G401.6 (cell line): ENCODE data around the gene LCN2.
A peak's percentile ranks its signal among the peaks of the same experiment; 100 is the strongest.

Experiments
- FAIRE-seq: peaks from 2 replicates; lab custom pipeline; 2012; peaks lifted over from hg19 to GRCh38; lab: Jason Lieb, UNC

LCN2 gene

DNA sequence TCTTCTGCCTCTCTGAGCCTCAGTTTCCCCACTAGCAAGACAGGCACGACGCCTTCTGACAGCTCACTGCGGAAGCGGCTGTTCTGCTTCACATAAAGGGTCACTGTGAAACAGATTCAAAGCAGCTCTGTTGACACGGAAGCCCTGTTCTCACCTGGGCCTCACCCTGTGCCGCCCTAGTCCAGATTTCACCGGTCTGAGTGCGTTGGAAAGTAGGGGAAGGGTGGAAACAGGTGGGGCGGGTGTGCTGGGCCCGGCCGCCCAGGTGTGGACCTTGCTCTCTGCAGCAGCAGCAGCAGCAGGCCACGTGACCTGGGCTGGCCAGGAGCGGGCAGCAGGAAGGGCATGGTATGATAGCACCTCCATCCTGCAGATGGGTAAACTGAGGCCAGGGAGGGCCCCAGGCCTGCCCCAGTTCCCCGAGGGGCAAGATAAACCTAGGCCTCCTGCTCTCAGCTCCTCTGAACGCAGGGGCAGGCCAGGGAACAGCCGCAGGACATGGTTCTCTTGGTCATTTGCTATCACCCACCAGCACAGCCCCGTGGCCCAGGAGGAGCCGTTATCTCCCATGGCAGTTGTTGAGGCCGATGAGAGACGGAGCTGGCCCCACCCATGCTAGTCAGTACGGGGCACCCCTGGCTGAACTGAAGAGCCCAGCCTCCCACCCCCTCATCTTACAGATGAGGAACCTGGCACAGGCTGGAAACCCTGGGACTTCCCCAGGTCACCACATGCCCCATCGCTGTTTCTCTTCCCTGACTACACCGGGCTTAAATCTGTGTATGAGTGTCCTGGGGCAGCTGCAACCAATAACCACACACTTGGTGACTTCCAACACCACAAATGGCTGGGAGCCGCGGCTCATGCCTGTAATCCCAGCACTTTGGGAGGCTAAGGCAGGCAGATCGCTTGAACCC, 33.8 kb upstream of the LCN2 start:
- no peak for FAIRE-seq

DNA sequence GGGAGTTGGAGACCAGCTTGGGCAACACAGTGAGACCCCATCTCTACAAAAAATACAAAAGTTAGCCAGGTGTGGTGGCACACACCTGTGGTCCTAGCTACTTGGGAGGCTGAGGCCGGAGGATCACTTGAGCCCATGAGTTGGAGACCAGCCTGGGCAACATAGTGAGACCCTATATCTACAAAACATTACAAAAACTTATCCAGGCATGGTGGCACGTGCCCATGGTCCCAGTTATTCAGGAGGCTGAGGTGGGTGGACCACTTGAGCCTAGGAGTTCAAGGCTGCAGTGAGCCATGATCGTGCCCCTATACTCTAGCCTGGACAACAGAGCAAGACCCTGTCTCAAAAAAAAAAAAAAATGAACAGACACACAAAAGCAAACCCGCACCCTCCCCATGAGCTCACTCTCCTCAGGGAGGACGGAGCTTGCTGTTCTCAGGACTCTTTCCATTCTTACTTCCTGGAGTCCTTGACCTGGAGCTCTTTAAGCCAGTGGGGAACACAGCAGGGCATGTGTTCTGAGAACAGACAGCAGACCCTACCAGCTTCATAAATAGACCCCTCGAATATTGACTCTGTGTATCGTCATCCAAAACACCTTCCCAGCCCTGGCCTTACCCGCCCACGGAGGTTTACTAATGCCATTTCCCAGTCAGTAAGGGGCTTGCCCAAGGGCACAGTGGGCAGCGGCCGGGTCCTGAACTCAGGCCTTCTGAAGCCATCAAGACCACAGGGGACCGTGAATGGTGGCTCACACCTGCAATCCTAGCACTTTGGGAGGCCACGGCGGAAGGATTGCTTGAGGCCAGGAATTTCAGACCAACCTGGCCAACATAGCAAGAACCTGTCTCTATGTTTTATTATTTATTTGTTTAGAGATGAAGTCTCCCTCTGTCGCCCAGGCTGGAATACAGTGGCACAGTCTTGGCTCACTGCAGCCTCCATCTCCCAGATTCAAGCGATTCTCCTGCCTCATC, 32.9 kb upstream of the LCN2 start:
- no peak for FAIRE-seq

DNA sequence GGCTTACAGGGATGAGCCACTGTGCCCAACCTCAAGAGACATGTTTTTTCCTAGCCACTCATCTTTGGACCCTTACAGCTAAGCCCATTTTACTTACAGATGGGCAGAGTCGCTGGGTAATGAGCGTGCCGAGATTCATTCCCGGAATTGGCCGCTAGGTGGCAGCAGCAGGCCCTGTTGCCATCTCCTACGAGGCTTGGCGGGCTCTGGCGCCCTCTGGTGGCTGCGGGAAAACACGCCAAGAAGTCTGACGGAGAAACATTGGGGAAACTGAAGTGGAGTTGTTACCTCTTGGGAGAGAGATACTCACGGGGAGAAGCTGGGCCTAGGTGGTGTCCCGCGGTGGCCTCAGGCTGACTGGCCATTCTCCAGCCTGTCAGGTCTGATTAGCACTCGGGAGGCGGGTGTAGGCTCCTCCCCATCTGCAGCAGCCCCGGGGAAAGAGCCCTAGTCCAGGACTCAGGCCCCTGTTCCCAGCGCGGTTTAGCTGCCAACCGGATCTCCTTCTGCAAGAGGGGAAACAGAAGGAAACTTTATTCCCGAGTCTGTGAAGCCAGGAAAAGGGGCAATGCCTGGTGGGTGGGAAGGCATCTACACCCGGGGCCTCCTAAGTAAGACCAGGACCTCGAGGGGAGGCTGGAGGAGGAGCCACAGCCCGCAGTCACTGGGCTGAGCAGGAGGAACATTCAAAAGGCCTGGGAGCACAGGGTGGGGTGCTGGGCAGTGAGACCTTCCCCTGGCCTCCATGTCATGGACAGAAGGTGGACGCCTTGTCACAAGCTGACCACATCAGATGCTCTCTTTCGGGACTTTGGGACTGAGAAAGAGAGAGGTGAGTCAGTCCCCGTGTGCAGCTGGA, 31.4 kb upstream of the LCN2 start:
- FAIRE-seq: peak; percentile 96

DNA sequence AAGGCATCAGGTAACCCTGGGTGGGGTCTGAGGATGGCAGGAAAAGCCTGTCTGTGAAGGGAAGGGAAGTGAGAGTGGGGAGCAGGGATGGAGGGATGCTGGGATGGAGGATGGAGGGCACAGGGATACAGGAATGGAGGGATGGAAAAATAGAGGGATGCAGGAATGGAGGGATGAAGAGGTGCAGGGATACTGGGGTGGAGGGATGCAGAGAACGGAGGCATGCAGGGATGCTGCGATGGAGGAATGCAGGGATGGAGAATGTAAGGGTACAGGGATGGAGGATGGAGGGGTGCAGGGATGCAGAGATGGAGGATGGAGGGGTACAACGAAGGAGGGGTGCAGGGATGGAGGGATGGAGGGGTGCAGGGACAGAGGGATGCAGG, 30.8 kb upstream of the LCN2 start:
- FAIRE-seq: no peak

DNA sequence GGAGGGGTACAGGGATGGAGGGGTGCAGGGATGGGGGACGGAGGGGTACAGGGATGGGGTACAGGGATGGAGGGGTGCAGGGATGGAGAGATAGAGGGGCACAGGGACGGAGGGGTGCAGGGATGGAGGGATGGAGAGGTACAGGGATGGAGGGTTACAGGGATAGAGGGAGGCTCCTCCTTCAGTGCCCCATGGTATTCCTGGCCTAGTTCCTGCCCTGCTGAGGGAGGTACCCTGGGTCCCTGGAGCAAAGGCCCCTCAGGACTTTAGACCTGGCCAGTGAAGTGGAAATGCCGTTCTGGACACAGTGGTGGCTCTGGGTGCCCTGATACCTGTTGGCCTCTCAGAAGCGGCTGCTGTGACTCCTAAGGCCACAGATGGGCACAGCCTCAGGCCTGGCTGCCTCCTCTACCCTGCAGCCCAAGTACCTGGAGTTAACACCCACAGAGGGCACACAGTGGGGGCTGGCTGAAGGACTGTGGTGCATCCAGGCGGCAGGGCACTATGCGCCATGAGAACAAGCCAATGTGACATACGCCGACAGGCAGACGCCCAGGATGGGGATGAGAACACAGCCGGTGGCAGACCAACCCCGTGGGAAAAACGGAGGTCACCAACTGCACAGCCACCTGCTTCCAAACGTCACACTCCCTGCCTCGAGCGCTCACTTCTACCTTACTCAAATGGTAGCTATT, 30.1 kb upstream of the LCN2 start:
- no peak for FAIRE-seq

DNA sequence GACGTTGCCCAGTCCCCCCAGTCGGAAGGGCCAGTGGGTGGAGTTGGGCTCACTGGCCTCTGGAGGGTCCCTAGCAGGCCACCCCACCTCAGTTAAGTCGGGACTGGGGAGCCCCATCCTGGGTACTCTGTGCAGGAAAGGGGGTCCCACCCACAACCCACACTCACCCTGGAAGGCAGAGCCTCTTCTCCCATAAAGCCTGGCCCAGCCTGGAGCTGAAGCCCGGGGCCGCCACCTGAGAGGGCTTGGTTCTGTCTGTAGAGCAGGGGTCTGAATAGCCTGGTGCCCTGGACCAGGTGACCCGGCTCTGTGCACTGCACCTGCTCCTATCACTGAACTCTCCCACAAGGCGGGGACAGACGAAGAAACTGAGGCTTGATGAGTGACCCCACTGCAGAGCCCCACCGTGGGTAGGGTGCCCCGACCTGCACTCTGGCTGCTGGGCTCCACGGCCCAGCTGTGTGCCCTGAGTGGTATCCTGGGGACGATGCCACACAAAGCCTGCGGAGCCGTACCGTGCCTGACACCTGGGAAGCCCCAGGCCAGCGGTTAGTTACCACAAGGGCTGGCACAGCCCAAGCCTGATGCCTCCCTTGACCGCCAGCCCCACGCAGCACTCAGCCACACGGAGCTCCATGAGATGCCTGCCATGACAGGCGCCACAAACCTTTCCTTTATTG, 29.1 kb upstream of the LCN2 start:
- no peak for FAIRE-seq

DNA sequence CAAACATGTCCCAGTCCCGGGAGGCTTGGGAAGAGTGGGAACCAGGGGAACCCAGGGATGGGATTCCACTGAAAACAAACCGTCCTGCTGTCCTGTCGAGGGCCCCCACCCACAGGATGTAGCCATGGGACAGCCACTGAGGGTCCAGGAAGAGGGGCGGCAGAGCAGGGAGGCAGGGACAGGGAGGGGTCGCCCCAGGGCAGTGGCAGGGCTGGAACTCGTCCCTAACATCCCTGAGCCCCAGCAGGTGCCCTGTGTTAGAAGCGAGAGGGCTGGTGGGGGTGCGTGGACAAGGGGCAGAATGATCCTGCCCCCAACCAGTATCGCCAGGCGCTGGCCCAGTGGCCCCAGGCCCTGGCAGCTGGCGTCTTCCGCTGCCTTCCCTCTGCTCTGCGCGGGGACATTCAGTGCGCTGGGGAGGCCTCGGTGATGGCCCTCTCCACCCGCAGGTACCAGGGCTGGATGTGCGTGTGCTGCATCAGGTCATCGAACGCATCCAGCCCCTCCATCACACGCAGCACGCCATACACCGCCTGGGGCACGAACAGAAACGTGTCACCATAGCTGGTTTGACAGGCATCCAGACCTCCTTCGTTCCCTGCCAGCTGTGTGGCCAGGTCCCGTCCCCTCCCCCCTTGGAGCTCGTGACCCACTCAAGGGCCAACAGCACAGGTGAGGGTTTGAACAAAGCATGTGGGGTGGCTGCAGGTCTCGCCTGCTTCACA, 28.4 kb upstream of the LCN2 start:
- FAIRE-seq: no peak

DNA sequence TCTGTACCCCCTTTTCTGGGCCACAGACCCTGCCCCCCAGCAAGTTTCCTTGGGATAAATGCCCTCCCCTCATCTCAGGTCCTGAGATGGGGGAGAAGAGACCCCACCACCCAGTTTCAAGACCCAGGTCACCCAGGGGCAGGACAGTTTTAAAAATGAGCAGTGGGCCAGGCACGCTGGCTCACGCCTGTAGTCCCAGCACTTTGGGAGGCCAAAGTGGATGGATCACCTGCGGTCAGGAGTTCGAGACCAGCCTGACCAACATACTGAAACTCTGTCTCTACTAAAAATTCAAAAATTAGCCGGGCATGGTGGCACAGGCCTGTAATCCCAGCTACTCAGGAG, 27.8 kb upstream of the LCN2 start:
- FAIRE-seq: no peak

DNA sequence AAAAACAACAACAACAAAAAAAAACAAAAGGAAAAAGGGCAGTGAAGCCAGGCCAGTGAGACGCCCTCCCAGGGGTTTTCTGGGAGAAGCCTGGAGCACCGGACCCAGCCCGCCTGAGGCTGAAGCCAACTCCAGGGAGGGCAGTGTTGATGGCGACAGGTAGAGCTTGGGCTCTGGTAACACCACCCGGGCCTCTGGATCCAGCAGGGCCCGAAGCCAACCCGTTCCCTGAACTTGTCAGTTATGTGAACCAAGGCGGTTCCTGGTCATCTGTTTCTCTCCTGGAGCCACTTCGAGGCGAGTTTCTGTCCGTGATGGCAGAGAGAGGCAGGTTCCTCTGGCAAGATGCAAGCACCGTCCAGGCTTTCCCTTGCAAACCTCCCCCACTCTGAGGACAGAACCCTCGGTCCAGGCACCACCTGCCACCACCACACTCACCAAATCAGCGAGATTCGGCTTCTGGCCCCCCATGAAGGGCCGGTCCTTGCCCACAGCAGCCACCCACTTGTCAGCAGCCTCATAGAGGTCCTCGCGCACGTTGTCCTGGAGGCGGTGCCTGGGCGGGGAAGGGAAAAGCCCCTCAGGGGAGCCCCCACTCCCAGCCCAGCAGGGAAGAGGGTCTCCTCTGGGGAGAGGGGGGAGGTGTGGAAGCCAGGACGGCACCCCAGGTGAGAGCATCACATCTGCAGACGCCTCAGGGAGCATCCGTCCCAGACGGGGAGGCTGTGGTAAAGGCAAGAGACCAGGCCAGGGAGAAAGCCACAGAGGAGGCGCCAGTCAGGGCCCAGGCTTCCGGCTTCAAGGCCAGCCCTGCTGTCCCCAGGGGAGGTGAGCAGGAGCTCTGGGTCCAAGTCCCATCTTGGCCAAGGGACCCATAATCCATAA, 27.1 kb upstream of the LCN2 start:
- FAIRE-seq: no peak

DNA sequence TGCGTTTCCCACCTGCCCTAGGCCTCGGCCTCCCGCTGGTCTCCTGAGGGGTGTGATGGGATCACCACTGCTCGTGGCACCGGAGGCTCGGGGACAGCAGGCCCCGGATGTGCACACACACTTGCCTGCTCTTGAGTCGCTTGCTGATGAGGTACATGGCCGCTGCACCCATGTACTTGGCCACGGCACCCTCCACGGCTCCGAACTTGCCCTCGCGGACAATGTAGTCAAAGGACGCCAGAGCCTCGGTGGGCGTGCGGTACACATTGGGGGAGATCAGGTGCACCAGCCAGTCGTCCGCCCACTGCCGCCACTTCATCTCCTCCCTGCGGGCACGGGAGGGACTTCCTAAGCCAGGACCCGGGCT, 26.5 kb upstream of the LCN2 start:
- FAIRE-seq: no peak

DNA sequence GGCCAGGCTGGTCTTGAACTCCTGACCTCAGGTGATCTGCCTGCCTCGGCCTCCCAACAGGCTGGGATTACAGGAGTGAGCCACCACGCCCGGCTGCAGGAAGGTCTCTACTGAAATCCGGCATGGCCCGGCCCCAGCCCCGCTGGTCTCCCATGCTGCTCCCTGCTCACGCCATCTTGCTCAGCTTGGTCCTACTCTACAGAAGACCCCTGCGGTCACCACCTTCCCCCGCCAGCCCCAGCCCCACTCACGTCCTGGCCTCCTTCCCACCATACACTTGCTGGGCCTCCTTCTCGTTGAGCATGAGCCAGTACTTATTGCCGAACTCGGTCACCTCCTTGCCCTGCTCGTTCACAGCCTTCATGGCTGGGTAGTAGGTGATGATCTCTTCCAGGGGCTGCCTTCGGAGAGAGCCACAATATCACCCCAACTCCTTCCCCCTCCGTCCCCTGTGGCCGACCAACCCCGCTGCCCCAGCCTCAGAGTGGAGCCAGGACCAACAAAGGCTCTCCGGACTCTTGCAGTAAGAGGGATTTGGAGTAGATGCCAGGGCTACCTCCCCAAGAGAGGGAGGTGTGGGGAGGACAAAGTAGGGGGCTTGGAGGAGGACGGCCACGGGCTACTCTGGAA, 25.7 kb upstream of the LCN2 start:
- FAIRE-seq: no peak

DNA sequence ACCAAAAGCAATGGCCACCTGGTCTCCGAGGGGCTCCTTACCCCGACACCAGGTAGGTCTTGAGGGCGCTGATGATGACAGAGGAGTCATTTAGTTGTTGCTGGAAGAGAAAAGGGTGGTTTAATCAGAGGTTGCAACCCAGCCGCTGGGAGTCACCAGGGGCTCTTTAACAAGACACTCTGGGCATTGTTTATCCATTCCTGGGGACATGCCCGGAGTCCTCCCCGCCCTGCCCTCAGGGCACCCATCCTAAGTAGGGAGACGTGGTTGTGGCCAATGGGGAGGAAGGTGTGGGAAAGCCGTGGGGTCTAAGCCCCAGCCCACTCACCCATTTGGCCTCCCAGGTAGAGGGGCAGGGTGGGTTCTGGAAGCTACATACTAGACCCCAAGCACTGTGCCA, 24.8 kb upstream of the LCN2 start:
- FAIRE-seq: no peak

DNA sequence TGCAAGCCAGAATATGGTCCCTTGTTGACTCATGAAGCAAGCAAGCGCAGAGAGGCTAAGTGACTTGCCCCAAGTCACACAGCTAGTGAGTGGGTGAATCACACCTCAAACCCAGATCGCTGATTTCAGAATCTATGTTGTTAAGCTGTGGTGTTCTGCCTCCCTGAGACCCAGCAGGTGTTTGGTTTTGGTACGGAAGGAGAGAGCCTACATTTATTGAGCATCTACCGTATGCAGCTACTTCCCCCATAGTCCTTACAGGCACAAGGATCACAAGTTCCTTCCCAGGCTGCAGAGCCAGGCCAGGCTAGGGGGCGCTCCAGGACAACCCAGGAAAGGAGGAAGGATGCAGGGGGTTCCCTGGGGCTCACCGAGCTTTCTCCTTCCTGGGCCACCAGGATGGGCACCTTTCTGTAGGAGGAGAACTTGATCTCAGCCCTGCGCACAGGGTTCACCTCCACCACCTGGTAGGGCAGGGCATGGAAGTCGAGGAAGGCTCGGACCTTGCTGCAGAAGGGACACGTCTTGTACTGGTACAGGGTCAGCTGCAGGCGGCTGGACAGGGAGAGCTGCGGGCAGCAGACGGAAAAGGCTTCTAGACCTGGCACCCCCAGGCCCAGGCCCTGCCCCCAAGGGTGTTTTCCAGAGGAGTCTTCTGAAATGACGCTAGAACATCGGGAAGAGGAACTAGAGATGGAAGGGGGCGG, 24.2 kb upstream of the LCN2 start:
- FAIRE-seq: no peak

DNA sequence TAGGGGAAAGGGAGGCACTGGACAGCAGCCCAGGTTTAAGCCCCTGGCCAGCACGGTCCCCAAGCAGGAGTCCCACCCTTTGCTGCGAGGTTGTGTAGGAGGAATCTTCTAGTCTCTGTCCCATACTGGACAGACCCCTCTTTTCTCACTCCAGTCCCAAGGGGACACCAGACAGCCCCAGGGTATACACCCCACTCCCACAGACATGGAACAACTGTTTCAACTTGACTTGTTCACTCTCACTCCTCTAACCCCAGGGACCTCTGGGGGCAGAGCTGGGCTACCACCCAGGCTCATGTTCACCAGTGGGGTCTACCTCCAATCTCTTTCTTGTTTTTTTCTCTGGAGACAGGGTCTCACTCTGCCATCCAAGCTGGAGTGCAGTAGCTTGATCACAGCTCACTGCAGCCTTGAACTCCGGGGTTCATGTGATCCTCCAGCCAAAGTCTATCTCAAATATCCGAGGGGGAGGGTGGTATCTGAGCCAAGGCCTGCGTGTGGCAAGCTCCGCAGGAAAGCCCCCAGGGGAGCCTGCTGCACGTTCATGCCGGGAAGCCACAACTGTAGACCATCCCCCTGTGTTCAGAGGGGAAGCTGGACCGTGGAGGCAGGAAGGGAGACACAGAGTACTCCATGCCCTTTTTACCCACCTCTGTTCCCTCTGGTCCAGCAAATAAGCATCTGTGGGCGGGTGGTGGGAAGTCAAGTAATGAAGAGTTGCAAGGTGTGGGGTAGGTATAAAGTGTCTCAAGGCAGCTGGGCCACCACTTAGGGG, 23.5 kb upstream of the LCN2 start:
- no peak for FAIRE-seq

DNA sequence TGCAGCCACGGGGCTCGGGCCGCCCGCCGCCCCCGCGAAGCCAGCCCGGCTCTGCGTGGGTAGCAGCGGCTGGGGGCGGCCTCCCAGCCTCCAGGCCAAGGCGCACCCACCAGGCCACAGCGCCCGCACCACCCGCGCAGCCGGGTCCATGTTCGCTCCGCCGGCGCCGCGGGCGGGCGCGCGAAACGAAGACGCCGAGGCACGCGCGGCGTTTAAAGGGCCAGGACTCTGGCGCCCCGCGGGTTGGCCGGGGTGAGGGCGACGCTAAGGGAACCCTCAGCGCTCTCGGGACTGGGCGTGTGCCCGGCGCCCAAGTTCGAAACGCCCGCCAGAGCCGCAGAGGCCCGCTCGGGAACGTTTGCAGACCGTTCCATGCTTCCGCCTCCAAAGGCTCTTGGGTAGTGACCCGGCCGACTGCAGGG, 21.7 kb upstream of the LCN2 start, which contains the start of gene PTGES2:
Gene PTGES2 (minus strand): TSS at position 162 of the 422 bp plus-strand sequence. CDS start 12 bp downstream, at position 150.
- FAIRE-seq: no peak

DNA sequence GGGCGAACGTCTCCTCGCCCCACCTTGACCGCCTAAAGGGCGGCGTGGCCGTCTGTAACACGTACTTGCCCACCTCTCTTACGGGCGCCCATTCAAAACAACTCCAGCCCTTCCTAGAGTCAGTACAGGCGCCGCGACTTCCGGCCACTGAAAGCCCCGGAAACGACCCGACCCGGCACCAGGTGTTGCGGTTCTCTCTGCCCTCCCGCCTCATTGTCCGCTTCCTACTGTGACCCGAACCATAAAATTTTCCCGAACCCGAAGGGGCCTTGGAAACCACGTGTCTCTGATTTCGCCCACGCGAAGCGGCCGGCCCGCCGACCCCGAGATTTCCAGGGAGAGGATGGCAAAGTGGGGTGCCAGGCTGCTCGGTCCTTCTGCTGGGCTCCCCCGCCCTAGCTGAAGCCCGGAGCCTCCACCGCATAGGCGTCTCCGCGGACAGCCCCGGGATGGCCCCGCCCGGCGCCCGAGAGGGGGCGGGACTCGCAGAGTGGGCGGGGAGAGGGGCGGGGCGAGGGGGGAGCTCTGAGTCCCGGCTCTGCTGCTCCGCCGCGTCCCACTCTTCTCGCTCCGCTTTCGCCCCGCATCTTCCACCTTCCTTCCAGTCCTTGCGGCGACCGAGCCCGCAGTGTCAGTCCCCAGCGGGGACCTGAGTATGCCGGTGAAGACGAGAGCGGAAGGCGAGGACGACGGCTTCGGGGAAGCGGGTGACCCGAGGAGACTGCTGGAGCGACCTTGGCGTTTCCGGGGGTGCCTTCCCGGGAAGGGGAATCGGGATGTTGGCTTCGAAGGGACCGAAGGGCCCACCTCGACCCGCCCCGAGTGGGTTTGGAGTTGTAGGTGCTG, 21.0 kb upstream of the LCN2 start:
- FAIRE-seq: no peak
